Measurements from ENCODE around the gene NAV3.

Gene NAV3

DNA sequence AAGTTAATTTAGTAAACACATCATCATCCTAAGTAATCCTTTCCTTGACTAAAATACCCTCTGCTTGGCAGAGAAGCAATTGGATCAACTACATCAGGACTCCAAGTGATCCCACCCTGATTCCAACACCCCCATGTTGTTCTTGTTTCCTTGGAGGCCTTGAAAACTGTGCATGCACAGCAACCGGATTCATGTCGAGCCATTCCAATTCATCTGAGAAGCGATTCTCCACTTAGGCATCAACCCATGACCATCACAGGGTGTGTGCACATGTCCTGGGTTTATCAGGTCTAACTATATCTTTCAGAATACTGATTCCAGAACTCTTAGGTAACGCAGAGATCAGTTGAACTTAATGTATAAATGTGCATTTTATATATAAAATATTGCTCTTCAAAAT is 163.0 kb downstream of the NAV3 start:
- DNase-seq = no peak

GRCh38 chr12:77995436-77996167 is 164.9 kb downstream of the NAV3 start:
- DNase-seq = no peak

GRCh38 chr12:77996670-77997069 is 166.0 kb downstream of the NAV3 start:
- DNase-seq = no peak

DNA sequence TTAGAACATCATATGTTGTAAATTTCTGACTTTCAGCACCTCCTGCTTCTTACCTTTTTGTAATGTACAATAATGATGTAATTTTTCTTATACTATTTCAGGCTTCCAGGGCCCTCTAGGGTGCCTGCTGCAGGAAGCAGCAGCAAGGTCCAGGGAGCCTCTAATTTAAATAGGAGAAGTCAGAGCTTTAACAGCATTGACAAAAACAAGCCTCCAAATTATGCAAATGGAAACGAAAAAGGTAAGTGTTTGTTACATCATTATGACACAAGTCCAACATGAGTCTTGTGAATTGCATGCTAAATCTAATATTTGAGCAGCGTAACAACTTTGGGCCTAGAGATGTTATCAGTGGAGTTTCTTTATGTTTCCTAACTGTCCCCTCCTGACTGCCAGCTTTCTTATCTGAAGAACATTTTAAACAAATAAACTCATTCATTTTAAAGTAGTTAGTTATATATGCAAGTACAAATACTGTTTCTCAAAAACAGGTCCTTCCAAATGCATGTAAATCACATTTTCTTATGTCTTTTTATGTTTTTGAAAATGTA is 167.6 kb downstream of the NAV3 start:
- no peak for DNase-seq

DNA sequence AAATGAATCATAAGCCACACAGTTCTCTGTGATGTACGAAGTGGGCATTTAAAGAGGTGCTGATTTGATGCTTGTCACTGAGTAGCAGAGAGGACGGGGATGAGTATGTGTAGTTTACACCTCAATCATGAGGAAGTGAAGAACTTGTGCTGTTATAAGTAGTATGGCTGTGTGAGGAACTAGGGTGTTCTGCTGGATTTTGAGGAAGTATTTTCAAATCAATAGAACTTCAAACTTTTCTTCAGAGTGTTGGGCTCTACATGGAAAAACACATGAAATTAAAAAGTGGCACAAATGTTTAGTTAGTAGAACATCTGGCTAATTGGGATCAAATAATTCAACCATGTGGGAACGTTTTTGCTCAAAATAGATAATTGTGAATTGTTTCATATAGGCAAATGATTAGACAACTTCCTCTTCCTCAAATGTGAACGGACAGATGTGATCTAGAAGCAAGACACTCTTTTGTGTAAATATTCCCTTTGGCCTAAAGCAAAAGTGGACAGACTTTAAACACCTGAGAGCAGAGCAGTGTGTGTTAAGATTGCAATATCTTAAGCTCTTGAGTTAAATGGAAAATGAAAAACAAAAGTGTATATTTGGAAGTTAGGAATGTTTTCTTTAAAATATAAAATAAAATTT is 168.5 kb downstream of the NAV3 start:
- DNase-seq = no peak

- DNase-seq = no peak
These were observed 172.2 kb downstream of the NAV3 start for GRCh38 chr12:78002878-78003277.

DNA sequence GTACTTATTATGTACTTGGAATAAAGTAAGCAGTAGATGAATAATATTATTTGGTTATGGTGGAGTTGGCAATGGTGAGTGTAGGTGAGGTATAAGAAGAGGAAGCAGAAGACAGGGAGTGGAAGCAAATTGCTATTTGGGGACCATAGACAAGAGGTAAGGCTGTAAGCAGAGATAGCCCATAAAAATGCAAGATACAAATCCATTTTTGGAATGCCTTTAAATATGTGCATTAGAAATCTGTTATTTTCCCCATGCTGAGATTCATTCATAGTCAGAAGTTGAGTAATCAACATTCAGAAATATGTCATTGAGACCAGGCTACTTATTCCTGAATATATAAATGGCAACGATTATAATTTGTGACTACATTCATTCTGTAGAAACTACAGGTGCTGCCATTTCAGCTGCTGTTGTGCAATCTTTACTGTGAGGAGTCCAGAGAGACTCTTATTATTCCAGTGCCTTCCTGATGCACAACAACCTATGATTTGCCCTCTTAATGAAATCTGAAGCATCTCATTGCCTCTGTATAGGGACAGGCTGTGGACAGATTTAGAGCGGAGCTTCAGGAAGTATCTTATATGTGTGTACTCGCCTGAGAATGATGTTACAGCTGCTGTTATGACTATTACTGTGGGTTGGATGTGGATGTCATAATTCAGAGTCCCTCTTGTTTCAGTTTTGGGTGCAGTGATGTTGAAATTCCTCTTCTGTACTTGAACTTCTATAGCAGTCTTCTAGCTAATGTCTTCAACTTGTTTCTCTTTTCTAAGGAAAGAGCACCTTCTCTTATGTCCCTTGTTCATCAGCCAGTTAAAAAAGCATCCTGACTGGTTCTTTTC is 173.8 kb downstream of the NAV3 start:
- DNase-seq = no peak

DNA sequence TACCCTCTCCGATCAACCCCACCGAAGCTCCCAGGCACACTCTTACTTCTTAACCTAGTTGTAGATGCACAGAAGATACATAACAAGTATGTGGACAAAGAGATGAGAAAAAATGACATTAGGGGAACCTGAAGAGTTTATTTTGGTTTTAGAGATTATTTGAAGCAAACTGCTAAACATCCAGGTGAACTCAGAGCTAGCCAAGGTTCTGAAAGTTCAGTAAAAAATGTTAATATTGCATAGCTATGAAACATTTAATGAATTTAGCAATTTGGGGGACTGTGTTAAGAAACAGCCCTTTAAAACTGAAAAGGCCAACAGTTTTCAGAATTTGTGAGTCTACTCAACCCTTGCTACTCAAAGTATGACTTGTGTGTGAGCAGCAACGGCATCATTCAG is 174.4 kb downstream of the NAV3 start:
- DNase-seq = no peak

- no peak for DNase-seq
These were observed 176.5 kb downstream of the NAV3 start for GRCh38 chr12:78007173-78007572.

- DNase-seq = no peak
These were observed 178.3 kb downstream of the NAV3 start for GRCh38 chr12:78009031-78009430.

DNA sequence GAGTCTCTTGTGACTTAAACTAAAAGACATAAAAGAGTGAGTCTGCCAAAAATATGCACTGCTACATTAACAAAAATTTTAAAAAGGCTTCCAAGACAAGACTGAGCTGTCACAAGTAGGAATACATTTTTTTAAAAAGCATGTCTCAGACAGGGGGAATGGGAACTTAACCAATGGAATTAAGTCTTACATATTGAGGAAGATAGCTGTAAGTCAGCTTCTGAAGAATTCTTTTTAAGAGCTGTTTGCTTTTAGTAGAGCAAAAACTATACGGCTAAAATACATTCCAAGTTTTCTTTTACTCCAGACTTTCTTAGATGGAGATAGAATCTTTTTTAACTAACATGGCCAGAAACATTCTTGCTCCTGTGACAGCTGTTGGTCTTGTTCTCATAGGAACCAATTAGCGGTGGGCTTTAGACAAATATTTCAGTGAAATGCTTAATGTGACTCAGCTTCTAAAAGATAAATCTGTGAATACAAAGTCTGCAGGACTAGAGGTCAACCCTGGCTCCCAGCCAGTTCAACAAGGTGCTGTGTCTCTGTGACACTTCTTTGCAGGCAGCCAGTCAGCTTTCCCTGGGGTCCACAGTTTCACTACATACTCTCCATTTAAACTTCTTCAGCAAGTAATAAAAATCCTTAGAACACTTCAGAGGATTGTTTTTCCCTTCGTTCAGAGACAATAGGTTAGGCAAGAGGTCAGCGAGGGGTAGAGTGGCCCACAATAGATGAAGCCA is 187.6 kb downstream of the NAV3 start:
- no peak for DNase-seq

GRCh38 chr12:78018939-78019338 is 188.2 kb downstream of the NAV3 start:
- DNase-seq = no peak

DNA sequence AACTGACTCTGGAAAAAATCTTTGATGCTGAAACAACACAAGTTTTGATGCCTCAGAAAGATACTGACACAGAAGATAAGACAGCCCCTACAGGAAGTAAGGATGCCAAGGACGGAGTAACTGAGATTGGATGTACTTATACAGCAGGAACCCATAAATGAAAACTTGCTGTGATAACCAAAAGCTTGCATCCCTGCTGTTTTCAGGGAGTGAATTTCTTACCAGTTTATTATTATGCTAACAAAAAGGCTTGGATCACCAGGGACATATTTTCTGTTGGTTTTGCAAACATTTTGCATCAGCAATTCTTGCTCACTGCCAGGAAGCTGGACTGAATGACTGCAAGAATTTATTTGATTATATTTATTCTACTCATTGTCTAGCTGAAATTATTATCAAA is 197.7 kb downstream of the NAV3 start:
- no peak for DNase-seq

DNA sequence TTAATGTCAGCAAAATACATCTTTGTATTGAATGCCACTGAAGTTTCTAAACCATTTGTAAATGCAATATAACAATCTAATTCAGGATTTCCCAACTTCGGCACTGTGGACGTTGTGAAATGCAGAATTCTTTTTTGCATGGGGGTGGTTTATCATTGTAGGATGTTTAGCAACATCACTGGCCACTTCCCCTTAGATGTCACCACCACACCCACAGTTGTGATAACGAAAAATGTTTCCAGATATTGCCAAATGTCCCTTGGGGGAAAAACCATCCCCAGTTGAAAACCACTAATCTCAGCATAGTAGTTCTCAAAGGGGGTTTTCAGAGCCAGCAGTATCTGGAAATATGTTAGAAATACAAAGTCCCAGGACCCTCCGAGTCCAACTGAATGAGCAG is 203.3 kb downstream of the NAV3 start:
- no peak for DNase-seq

DNA sequence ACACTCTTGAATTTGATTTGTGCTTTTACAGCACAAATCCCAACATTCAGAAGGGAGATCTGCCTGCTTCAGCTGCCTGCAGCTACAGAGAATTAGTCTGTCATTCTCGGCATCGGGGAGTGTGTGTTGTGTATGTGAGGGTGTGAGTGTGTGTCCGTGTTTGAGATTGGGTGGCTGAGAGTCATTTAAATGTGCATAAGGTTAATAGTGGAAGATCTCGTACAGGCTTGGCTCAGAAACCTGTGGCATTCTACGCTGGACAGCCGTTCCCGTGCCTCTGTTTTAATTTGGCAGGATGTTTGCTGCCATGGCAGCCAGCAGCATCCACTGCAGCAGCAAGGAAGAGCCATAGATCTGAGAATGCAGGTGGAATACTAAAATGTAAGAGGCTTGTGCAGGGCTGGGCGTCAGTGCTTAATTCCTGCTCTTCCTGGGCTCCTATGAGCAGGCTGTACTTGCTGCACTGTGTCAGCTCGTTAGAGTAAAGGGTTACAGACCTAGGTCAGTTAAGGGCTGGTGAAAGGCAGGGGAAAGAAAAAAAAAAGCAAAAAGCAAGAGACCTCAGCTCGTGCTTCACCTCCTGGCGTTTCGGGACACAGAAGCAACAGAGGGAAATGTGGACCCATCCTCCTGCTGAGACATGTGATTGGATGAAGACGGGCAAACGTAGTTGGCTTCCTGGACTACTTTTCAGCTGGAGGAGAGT is 205.4 kb downstream of the NAV3 start:
- no peak for DNase-seq

DNA sequence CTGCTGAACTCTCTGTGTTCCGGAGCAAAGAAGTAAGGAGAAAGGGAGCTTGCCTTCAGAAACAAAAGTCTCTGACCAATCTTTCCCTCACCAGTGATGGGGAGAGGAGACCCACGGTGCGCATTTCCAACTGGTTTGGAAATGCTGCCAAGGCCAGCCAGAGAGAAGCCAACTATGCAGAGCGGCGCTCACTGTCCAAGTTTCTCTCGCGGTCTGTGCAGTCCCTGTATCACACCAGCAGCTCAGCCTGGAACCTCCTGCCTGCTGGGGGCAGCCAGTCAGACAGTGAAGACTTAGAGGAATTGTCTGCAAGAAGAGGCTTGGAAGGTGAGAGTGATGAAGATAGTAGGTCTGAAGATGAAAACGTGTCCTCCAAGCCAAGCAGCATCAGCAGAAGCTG is 206.2 kb downstream of the NAV3 start:
- no peak for DNase-seq

DNA sequence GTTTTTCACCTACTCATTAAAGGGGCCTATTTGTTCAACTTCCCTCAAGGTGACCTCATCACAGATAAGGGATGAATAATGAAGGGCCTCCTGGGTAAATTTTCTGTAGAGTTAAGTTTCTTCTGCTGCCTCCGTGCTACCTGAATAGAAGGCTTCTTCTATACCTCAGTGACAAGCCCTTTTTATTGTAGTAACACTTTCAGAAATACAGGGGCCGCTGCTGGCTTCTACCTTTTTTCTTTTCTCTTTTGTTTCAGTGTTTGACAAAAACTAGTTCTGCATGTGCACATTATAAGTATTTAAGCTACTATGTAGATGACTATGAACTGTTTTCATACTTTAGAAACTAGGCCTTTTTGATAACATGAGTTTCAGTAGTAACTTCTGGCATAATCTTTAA is 207.0 kb downstream of the NAV3 start:
- no peak for DNase-seq

DNA sequence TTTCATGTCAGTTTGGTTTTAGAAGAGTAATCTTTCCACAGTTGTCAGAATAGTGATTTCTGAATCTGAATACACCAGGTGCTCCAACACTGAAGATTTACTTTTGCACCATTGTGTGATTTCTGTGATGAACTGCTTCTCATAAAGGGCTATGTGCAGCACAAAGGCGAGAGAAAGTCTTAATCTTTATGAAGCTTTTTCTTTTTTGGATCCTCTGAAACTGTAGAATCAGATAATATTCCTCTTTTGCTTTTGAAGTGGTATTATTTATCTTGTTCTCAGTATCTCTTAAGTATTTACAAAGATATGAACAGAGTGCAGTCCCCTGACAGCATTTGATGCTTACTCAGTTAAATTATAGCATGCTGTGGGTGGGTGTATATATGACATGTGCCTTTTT is 207.8 kb downstream of the NAV3 start:
- no peak for DNase-seq

GRCh38 chr12:78038986-78039385 is 208.3 kb downstream of the NAV3 start:
- DNase-seq = no peak

GRCh38 chr12:78040111-78040510 is 209.4 kb downstream of the NAV3 start:
- no peak for DNase-seq

DNA sequence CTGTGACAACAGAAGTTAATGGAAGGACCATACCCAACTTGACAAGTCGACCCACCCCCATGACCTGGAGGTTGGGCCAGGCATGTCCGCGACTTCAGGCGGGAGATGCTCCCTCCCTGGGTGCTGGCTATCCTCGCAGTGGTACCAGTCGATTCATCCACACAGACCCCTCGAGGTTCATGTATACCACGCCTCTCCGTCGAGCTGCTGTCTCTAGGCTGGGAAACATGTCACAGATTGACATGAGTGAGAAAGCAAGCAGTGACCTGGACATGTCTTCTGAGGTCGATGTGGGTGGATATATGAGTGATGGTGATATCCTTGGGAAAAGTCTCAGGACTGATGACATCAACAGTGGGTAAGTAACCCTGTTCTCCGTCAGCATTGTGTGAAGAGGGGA is 220.1 kb downstream of the NAV3 start:
- no peak for DNase-seq

GRCh38 chr12:78055545-78055944 is 224.9 kb downstream of the NAV3 start:
- no peak for DNase-seq

Measured in NCI-H1092 (cell line).